LHCN-M2 (cell line): ENCODE results near the gene NUDT12. TPM values are rescaled to one million over a fixed set of nuclear protein-coding genes. Genes with fewer than 3 reads are reported as not detected.

ENCODE experiments used
- DNase-seq: peaks from one replicate; pipeline ENCODE4 v3.0.0-alpha.2; 2012; ENCODE audit warnings: low read depth
- total RNA-seq: library from RNA; depleted of rRNA; stranded (reverse); fragments of >200 nt; gene quantifications from 2 replicates; pipeline ENCODE4 v1.2.3, GENCODE V29; 2014

Gene NUDT12
- total RNA-seq, 1 experiment from 2014 or later = 19.5 TPM

DNA sequence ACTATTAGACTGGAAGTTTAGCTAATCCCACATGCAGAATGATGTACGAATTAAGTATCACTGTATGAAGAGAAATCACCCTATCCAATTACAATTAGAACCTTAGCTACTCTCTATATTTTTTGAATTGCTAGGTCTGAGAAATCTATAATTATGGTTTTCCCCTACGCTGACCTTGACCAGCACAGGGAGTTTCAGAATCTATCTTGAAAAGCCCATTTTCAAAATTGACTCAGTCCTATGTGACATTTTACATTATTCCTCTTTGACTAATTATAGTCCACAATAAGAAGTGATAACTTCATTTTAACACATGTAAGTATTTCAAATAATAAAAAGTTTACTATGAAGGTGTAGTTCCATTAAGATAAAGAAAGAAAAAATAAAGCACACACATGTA lies 21.5 kb downstream of the NUDT12 start:
- DNase-seq = no peak

DNA sequence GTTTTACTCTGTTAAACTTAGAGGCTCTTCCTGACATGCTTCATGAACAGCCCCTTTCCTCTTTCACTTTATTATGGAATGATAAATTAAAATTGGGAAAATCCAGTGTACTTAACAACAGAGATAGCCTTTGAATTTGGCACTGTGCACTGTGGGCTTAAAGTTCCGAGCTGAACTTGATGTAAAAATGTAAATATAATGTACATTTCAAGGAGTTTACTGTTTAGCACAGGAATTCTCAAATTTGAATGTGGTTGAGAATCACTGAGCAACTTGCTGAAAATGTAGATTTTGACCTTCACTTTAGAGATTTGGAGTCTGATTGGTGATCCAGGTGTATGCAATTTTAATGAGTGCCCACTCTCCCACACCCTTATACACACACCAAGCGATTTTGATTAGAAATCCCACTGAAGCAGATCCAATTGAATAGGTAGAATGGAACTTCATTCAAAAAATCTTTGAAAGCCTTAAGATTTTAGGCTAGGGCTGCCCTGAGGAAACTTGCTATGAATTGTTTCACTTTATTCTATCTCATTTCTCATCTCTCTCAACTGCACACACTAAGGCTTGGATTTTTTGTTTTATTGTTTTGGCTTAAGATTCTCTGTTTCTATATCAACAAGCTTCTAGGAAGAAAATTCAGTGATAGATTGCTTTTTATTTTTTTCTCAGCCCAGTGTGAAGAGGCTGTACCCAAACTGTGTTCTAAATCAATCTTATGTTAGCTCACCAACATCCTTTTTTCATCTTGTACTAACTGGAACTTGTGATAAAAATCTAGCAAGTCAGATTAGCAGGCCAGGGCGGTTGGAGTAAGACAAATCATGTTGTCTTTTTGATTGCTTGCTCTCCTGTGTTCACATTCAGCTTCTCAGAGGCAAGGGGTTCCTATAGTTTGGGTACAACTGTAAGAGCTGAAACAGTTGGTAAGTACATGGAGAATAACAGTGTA lies 22.9 kb downstream of the NUDT12 start:
- DNase-seq = no peak

- DNase-seq = no peak
Measured at GRCh38 chr5:103532086-103532734, 30.4 kb downstream of the NUDT12 start.

GRCh38 chr5:103526164-103526915 lies 36.2 kb downstream of the NUDT12 start:
- peak; percentile 59 for DNase-seq

GRCh38 chr5:103525361-103525760 lies 37.2 kb downstream of the NUDT12 start:
- DNase-seq = no peak

DNA sequence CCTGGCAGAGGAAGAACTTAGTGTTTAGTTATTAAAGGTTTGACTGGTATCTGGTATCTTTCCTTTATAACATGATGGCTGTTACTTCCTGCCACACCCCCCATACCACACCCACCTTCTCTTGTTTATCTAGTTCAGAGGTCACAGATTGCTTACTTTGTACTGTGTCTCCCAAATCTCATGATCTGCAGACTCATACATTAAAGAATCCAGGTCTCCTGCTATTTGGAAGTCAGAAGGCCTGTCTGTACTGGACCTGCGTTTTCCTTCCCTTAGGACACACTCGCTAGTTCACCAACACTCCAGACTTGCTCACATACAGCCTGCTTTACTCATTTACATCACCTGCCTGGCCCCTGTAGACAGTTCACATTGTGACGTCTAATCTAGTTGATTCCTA lies 39.3 kb downstream of the NUDT12 start:
- no peak for DNase-seq

DNA sequence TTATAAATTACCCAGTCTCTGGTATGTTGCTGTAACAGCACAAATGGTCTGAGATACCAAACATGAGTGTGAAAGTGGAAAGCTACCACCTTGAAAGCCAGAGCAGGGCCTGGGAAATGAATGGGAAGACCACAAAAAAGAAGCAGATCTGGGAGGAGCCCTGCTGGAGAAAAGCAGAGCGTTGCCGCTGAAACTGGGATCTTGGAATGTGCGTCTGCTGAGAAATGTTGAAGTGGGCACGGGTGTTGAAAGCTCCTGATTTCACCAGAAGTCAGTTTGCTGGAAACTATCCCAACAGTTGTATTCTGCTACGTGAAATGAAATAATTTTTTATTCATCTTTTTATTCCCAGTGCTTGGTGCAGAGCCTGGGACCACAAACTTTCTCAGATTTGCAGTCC lies 40.0 kb downstream of the NUDT12 start:
- no peak for DNase-seq

DNA sequence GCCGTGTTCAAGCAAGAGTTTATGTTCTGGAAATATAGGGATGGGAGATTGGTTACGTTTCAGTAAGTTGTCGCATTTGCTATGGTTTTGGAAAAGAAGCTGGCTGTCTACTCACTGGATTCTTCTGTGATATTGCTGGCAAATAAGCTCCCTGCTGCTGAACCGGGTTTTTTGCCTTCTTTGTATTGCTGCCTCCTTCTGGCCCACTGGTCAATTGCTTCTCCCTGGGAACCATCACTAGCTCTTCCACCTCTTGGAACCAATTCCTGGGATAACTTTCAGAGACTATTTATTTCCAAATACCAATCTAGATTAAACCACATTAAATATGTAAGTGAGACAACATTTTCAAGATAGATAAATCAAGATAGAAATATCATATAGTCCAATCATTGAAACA lies 43.0 kb downstream of the NUDT12 start:
- DNase-seq = no peak

GRCh38 chr5:103514371-103514770 lies 48.2 kb downstream of the NUDT12 start:
- DNase-seq = no peak

DNA sequence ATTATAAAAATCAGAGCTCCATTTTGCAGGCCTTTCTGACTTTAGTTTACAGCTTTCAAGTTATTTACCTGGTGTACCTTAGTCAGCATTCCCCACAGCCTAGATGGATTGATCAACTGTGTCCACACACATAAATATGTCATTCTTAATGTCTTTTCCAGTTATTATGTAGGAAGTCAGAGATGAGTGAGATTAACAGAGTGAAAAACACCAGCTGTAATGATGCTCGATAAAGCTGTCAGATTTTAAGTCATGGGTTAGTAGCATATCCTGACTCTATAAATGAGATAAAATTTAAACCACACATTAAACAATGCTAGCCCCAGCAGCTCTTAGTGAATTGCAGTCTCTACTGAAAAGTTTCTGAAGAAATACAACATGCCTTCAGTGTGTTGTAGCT lies 48.9 kb downstream of the NUDT12 start:
- DNase-seq = no peak

DNA sequence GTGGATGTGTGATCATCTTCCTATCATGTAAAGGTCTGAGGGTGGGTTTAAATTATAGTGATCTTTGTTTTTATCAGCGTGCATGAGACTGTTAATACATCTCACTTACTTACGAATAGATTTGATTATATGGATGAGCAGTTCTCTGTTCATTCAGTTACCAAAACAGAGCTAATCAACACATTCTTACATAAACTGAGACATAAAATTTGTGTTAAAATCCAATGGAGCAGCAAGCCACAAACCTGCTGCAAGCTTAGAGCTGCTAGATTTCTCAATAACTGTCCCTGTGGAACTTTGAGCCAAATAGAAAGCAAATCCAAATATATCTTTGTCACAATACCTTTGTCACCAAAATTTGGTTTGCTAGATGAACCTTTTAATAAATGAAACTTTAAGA lies 50.1 kb downstream of the NUDT12 start:
- DNase-seq = no peak

DNA sequence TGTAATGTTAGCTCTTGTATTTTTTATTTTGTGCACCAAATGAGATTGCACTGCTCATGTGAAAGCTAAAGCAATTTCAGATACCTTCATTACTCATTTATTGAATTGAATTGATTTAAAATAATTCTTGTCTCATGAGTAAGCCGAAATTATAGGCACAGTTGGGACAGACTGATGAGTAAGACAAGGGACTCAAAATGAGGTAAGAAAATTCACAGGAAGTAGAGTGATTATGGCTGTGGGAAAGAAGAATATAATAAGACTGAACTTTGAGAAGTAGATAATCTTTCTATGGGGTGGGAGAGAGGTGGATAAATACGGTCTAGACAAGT lies 51.1 kb downstream of the NUDT12 start:
- DNase-seq = peak; percentile 57

DNA sequence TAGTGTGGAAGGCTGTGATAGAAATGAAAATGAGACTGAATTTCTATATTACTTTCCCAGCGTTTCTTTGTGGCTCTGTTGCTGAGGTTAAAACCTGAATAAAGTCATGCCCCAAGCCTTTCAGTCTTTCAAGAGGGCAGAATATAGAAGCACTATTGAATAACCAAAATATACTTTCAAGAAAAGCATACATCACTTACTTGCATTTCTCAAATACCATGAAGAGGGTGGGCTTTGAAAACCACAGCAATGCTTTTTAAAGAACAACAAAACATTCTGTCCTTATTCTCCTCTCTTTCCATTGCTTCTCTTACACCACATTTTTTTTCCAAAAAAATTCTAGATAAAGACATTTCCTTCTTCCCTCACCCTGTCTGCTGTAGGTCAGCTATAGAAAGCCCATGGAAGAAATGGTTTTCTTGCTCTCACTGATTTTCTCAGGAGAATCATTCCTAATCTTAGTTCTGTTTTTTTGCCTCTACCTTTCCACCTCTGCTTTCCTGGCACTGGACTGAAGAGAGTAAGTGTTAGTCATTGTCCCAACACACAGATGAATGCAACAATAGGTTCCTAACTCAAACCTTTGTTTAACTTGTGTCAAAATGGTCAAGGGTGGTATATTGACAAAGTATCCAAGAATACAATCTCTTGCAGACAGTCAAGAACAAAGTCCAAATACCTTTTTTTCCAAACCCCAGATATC lies 51.6 kb downstream of the NUDT12 start:
- no peak for DNase-seq

DNA sequence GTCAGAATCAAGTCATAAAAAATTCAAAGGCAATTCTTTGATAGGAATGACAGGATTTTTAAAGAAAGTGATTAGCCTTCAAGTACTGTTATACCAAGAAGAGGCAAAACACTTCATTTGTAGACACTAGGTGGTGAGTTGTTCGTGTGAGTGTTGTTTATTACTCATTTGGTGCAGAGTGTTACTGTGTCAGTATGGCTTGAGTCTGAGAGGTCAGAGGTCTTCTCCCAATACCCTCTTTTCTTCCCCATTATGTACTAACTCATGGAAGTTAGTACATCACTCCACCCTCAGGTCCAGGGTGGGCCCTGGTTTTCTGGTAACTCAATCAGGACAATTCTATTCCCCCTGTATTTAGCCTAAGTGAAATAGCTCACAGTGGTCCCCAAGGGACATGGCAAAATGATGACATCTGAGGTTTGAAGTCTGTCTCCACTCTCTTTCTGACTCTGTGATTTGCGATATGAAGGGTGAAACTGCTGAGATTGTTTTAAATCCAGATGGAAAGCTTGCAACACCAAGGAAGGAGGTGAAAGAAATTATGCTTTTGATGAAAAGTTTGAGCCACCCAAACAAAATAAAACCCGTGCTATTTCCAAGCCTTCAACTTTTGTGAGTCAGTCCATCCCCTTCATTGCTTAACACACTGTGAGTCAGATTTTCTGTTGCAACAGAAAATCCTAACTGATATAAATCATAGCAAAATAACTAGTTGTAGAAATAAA lies 56.8 kb downstream of the NUDT12 start:
- DNase-seq = peak; percentile 84

GRCh38 chr5:103503066-103503465 lies 59.5 kb downstream of the NUDT12 start:
- DNase-seq = no peak

GRCh38 chr5:103502662-103503061 lies 59.9 kb downstream of the NUDT12 start:
- no peak for DNase-seq
